Activated naive CD8-positive, alpha-beta T cell (primary cell): ENCODE measurements around the gene BMAL2.

ENCODE experiments used
- H3K27ac Mint-ChIP-seq: one replicate; pipeline ENCODE4 v1.8.0; 2021; ENCODE audit warnings: mixed read lengths
- H3K27me3 Mint-ChIP-seq: one replicate; pipeline ENCODE4 v1.8.0; 2021; ENCODE audit warnings: mixed read lengths
- H3K36me3 Mint-ChIP-seq: one replicate; pipeline ENCODE4 v1.8.0; 2021; ENCODE audit warnings: mixed read lengths
- H3K4me1 Mint-ChIP-seq: one replicate; pipeline ENCODE4 v1.8.0; 2021; ENCODE audit warnings: low read depth, mixed read lengths
- H3K4me3 Mint-ChIP-seq: one replicate; pipeline ENCODE4 v1.8.0; 2021; ENCODE audit warnings: mild to moderate bottlenecking, mixed read lengths
- H3K9me3 Mint-ChIP-seq: one replicate; pipeline ENCODE4 v1.8.0; 2021; ENCODE audit warnings: low read depth, mixed read lengths

BMAL2 gene

GRCh38 chr12:27361372-27361771 lies 28.7 kb downstream of the BMAL2 start:
- Mint-ChIP-seq H3K36me3 (no peaks in the 10 kb centered on the region), H3K4me3 (no peak overlapping the region), H3K27ac (no peak overlapping the region), H3K4me1 (no peaks in the 10 kb centered on the region), H3K9me3 (peaks cover 5% of the 10 kb centered on the region), H3K27me3 (peaks cover 8% of the 10 kb centered on the region)

- Mint-ChIP-seq H3K36me3 (no peaks in the 10 kb centered on the region), H3K27me3 (peaks cover 4% of the 10 kb centered on the region), H3K4me3 (no peak overlapping the region), H3K27ac (no peak overlapping the region), H3K4me1 (no peaks in the 10 kb centered on the region), H3K9me3 (peaks cover 5% of the 10 kb centered on the region)
Measured at GRCh38 chr12:27366621-27367020, 34.0 kb downstream of the BMAL2 start.

GRCh38 chr12:27367078-27367477 lies 34.4 kb downstream of the BMAL2 start:
- Mint-ChIP-seq H3K9me3 (peaks cover 5% of the 10 kb centered on the region), H3K4me1 (no peaks in the 10 kb centered on the region), H3K36me3 (no peaks in the 10 kb centered on the region), H3K27me3 (peaks cover 4% of the 10 kb centered on the region), H3K4me3 (no peak overlapping the region), H3K27ac (no peak overlapping the region)

GRCh38 chr12:27382171-27382795 lies 49.6 kb downstream of the BMAL2 start:
- Mint-ChIP-seq H3K36me3 (no peaks in the 10 kb centered on the region), H3K9me3 (no peaks in the 10 kb centered on the region), H3K4me3 (no peak overlapping the region), H3K27me3 (no peaks in the 10 kb centered on the region), H3K4me1 (no peaks in the 10 kb centered on the region), H3K27ac (no peak overlapping the region)
